K562 (cell line): ENCODE measurements around the gene BBC3. TPM values are rescaled to one million over a fixed set of nuclear protein-coding genes. Genes with fewer than 3 reads are reported as not detected.
A peak's percentile ranks its signal among the peaks of the same experiment; 100 is the strongest.

Experiments
- HMG20A ChIP-seq: fragments of 450-650 bp; formaldehyde crosslinking; conservative IDR thresholded peaks from 2 replicates; pipeline ENCODE4 v1.4.0; 2020; ENCODE audit warnings: mild to moderate bottlenecking, mixed read lengths
- MCM7 ChIP-seq, 2 experiments: fragments of 450-650 bp; IDR thresholded peaks; 2 replicates each; pipeline ENCODE4 v1.6.1; 2016 to 2018
- NONO ChIP-seq, 2 experiments: fragments of 200-400 bp in 1 of 2; fragments of 450-650 bp in 1 of 2; formaldehyde crosslinking in 1 of 2; IDR thresholded peaks; 2 replicates each; pipeline ENCODE4 v1.6.1; 2017; ENCODE audit warnings: low read depth in 2 of 2, mild to moderate bottlenecking in 2 of 2, moderate library complexity in 2 of 2, low read length in 1 of 2
- PHF21A ChIP-seq: fragments of 450-650 bp; IDR thresholded peaks from 2 replicates; pipeline ENCODE4 v1.6.1; 2017; ENCODE audit warnings: low read depth, borderline replicate concordance
- RBBP5 ChIP-seq: fragments of 200-600 bp; sonication (generic); IDR thresholded peaks from 2 replicates; pipeline ENCODE4 v1.6.1; 2012; ENCODE audit warnings: borderline replicate concordance, mild to moderate bottlenecking, low read length, control low read depth, inconsistent platforms; ENCODE audit not compliant: insufficient read depth, poor library complexity, severe bottlenecking
- REST ChIP-seq, 2 experiments: fragments of 450-650 bp; formaldehyde crosslinking in 1 of 2; IDR thresholded peaks; 2 replicates each; pipeline versions ENCODE4 v1.4.0 to v1.6.1; 2014 to 2020; ENCODE audit warnings: mild to moderate bottlenecking in 2 of 2, borderline replicate concordance in 1 of 2, low read depth in 1 of 2
- TAF9B ChIP-seq: fragments of 450-650 bp; IDR thresholded peaks from 2 replicates; pipeline ENCODE4 v1.6.1; 2018; ENCODE audit warnings: mild to moderate bottlenecking; ENCODE audit not compliant: partially characterized antibody
- TCF7 ChIP-seq: sonication (generic); IDR thresholded peaks from 2 replicates; pipeline ENCODE4 v1.6.1; 2016; ENCODE audit warnings: antibody characterized with exemption, borderline replicate concordance
- TOE1 ChIP-seq, 2 experiments: fragments of 450-650 bp in 1 of 2; sonication (generic) in 1 of 2; formaldehyde crosslinking in 1 of 2; IDR thresholded peaks; 2 replicates each; pipeline versions ENCODE4 v1.7.1 to v1.8.0; 2016 to 2022; ENCODE audit warnings: borderline replicate concordance in 2 of 2, mild to moderate bottlenecking in 2 of 2, antibody characterized with exemption in 1 of 2, inconsistent platforms in 1 of 2, low read depth in 1 of 2, missing genetic modification reagents in 1 of 2, moderate library complexity in 1 of 2
- U2AF2 ChIP-seq: fragments of 200-400 bp; formaldehyde crosslinking; optimal IDR thresholded peaks from 2 replicates; pipeline ENCODE3; 2017; ENCODE audit warnings: low read depth, mild to moderate bottlenecking, low read length
- ZNF133 ChIP-seq: fragments of 250-450 bp; sonication (Bioruptor Pico); IDR thresholded peaks from 2 replicates; pipeline ENCODE4 v1.4.0; 2020; ENCODE audit warnings: mild to moderate bottlenecking
- ZNF217 ChIP-seq: sonication (generic); formaldehyde crosslinking; IDR thresholded peaks from 2 replicates; pipeline ENCODE4 v1.8.0; 2022; ENCODE audit warnings: mild to moderate bottlenecking, missing genetic modification reagents
- ZNF277 ChIP-seq: fragments of 250-450 bp; sonication (Bioruptor Pico); IDR thresholded peaks from 2 replicates; pipeline ENCODE4 v1.8.0; 2022; ENCODE audit warnings: inconsistent platforms, mild to moderate bottlenecking, moderate library complexity, borderline replicate concordance
- ZNF280B ChIP-seq: fragments of 250-450 bp; sonication (Bioruptor Pico); IDR thresholded peaks from 2 replicates; pipeline ENCODE4 v1.5.1; 2021; ENCODE audit warnings: mild to moderate bottlenecking
- polyA plus RNA-seq, 8 experiments: library from polyadenylated mRNA; depleted of rRNA in 4 of 8; stranded (reverse) in 5 of 8; unstranded in 3 of 8; fragments of >200 nt; fragmentation: Nextera tagmentation in 2 of 8; fragmentation: Illumina TruSeq in 1 of 8; extraction: Ambion mirVana in 2 of 8; extraction: Trizol in 1 of 8; gene quantifications; 2 replicates each; pipeline versions ENCODE4 v1.2.1 to v1.2.3, GENCODE V29; 2011 to 2014; ENCODE audit warnings: inconsistent platforms in 1 of 8, missing spikeins in 1 of 8
- total RNA-seq, 7 experiments: library from RNA; depleted of rRNA in 6 of 7; stranded (reverse); fragments of >200 nt in 6 of 7; fragmentation: Illumina TruSeq in 2 of 7; extraction: Trizol in 2 of 7; gene quantifications; 2 replicates each; pipeline versions ENCODE4 v1.2.1 to v1.2.3, GENCODE V29; 2011 to 2021; ENCODE audit warnings: low replicate concordance in 1 of 7

BBC3 gene
- total and polyA plus RNA-seq, 9 of the 15 experiments (the other 6 are each of a cell fraction or from before 2014, with no cell fraction given) = 0.15 to 30.7 (median 4.8) TPM

GRCh38 chr19:47243776-47244547, 13.0 kb upstream of the BBC3 start (continued):
- TF ChIP-seq ZNF277 (CRISPR knock-in tag) (no peak), U2AF2 (no peak), TAF9B (peak; percentile 86), TCF7 (peak; percentile 83; the same call in 1 of the 2 replicates), REST (IDR thresholded peaks at IDR 0.05; ENCODE audit: borderline replicate concordance) (peak; percentile 92), REST (CRISPR knock-in tag; IDR thresholded peaks at IDR 0.05; ENCODE audit: low read depth) (no peak), RBBP5 (no peak), PHF21A (no peak; the same call in 1 of the 2 replicates), NONO (IDR thresholded peaks at IDR 0.05; ENCODE audit: low read depth in 2 of 2, low read length in 1 of 2) (peak in 1 of 2 experiments; percentile 92; a peak in 2 of 4 replicates), MCM7 (IDR thresholded peaks at IDR 0.05) (peak; percentile 36 to 41; a peak in 3 of 4 replicates), ZNF217 (no peak), ZNF133 (no peak), HMG20A (no peak), TOE1 (IDR thresholded peaks at IDR 0.05; ENCODE audit: borderline replicate concordance) (peak; percentile 91), TOE1 (CRISPR knock-in tag; IDR thresholded peaks at IDR 0.05; ENCODE audit: borderline replicate concordance, low read depth) (no peak), ZNF280B (CRISPR knock-in tag) (no peak)
